Measurements from ENCODE around the gene FCGR2B. TPM values are rescaled to one million over a fixed set of nuclear protein-coding genes. Genes with fewer than 3 reads are reported as not detected.
"Not testable (repeated sequence)": the region's sequence is repeated elsewhere in the genome, so short reads cannot be mapped to it uniquely, and the experiment has no call there.

FCGR2B gene
- total and polyA plus RNA-seq, 2 donors (not counting 1 experiment from before 2014, with no cell fraction given): not detected

GRCh38 chr1:161631076-161631475, 31.9 kb upstream of the FCGR2B start, which contains the start of gene FCGR3B:
Gene FCGR3B, minus strand, starts transcription at chr1:161631176. Its CDS starts 82 bp downstream, at chr1:161631094.
- Histone ChIP-seq H3K4me2 (ENCODE audit: extremely low read depth, insufficient read depth, low read length) (no peak within 1 kb of the TSS), H2AFZ (ENCODE audit: low read length) (no peak within 1 kb of the TSS), H3K9ac (ENCODE audit: insufficient read depth, low read length) (no peak within 1 kb of the TSS), H3K79me2 (ENCODE audit: control insufficient read depth, insufficient read depth, low read length) (no peaks in the 10 kb centered on the region), H3K36me3 (ENCODE audit: control insufficient read depth, insufficient read depth, low read length) (no peaks in the 10 kb centered on the region), H3K27me3 (ENCODE audit: control insufficient read depth, insufficient read depth, low read length) (no peaks in the 10 kb centered on the region), H4K20me1 (ENCODE audit: control insufficient read depth, extremely low read depth, insufficient read depth, low read length) (no peaks in the 10 kb centered on the region), H3K4me3 (replicated peaks in 1 of 4; ENCODE audit: control extremely low read depth in 1 of 4, insufficient read depth in 1 of 4, low read depth in 3 of 4, low read length in 4 of 4) (no peak within 1 kb of the TSS), H3K9me3 (ENCODE audit: control insufficient read depth, insufficient read depth, low read depth, low read length) (no peaks in the 10 kb centered on the region), H3K4me1 (ENCODE audit: control insufficient read depth, extremely low read depth, insufficient read depth, low read length) (no peaks in the 10 kb centered on the region), H3K27ac (ENCODE audit: insufficient read depth, low read length) (no peak within 1 kb of the TSS)
- DNase-seq (ENCODE audit: low read depth in 2 of 2): no peak
- TF ChIP-seq EZH2 (IDR thresholded peaks at IDR 0.05; ENCODE audit: low read length, missing control alignments): no peak
- TF ChIP-seq, protein P1, sequence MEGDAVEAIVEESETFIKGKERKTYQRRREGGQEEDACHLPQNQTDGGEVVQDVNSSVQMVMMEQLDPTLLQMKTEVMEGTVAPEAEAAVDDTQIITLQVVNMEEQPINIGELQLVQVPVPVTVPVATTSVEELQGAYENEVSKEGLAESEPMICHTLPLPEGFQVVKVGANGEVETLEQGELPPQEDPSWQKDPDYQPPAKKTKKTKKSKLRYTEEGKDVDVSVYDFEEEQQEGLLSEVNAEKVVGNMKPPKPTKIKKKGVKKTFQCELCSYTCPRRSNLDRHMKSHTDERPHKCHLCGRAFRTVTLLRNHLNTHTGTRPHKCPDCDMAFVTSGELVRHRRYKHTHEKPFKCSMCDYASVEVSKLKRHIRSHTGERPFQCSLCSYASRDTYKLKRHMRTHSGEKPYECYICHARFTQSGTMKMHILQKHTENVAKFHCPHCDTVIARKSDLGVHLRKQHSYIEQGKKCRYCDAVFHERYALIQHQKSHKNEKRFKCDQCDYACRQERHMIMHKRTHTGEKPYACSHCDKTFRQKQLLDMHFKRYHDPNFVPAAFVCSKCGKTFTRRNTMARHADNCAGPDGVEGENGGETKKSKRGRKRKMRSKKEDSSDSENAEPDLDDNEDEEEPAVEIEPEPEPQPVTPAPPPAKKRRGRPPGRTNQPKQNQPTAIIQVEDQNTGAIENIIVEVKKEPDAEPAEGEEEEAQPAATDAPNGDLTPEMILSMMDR (conservative IDR thresholded peaks at IDR 0.05 in 1 of 2, IDR thresholded peaks at IDR 0.05 in 1 of 2; ENCODE audit: low read depth in 1 of 2, low read length in 2 of 2): no peak

GRCh38 chr1:161634993-161635392, 27.9 kb upstream of the FCGR2B start:
- not testable (repeated sequence) for H3K9ac ChIP-seq (ENCODE audit: insufficient read depth, low read length); H2AFZ ChIP-seq (ENCODE audit: low read length); H3K27me3 ChIP-seq (ENCODE audit: control insufficient read depth, insufficient read depth, low read length); H3K79me2 ChIP-seq (ENCODE audit: control insufficient read depth, insufficient read depth, low read length); H3K4me1 ChIP-seq (ENCODE audit: control insufficient read depth, extremely low read depth, insufficient read depth, low read length); H3K36me3 ChIP-seq (ENCODE audit: control insufficient read depth, insufficient read depth, low read length); DNase-seq (ENCODE audit: low read depth in 2 of 2); H3K4me3 ChIP-seq (replicated peaks in 1 of 4; ENCODE audit: control extremely low read depth in 1 of 4, insufficient read depth in 1 of 4, low read depth in 3 of 4, low read length in 4 of 4); H3K4me2 ChIP-seq (ENCODE audit: extremely low read depth, insufficient read depth, low read length); H3K9me3 ChIP-seq (ENCODE audit: control insufficient read depth, insufficient read depth, low read depth, low read length); H3K27ac ChIP-seq (ENCODE audit: insufficient read depth, low read length); H4K20me1 ChIP-seq (ENCODE audit: control insufficient read depth, extremely low read depth, insufficient read depth, low read length)

DNA sequence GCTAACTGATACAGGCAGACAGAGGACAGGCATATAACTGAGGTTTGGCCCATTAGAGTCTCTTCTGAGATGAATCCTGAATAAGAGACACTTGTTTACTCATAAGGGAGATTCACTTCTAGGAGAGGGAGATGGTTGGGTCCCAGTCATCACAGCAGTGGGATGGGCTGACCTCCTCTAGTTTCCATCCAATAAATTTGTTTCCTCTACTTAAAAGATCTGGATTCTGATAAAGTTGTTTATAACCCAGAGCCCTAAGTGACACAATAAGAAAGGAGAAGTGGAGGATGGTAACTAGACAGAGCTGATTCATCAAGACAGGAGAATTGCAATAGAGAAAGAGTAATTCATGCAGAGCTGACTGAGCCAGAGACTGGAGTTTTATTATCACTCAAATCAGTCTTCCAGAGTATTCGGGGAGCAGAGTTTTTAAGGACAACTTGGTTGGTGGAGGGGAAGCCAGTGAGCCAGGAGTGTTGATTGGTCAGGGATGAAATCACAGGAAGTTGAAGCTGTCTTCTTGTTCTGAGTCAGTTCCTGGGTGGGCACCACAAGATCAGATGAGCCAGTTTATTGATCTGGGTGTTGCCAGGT, 26.7 kb upstream of the FCGR2B start:
- not testable (repeated sequence) for H2AFZ ChIP-seq (ENCODE audit: low read length); H3K4me1 ChIP-seq (ENCODE audit: control insufficient read depth, extremely low read depth, insufficient read depth, low read length); H4K20me1 ChIP-seq (ENCODE audit: control insufficient read depth, extremely low read depth, insufficient read depth, low read length); H3K9me3 ChIP-seq (ENCODE audit: control insufficient read depth, insufficient read depth, low read depth, low read length); H3K27me3 ChIP-seq (ENCODE audit: control insufficient read depth, insufficient read depth, low read length); H3K79me2 ChIP-seq (ENCODE audit: control insufficient read depth, insufficient read depth, low read length); H3K36me3 ChIP-seq (ENCODE audit: control insufficient read depth, insufficient read depth, low read length); H3K27ac ChIP-seq (ENCODE audit: insufficient read depth, low read length); H3K4me3 ChIP-seq (replicated peaks in 1 of 4; ENCODE audit: control extremely low read depth in 1 of 4, insufficient read depth in 1 of 4, low read depth in 3 of 4, low read length in 4 of 4); H3K4me2 ChIP-seq (ENCODE audit: extremely low read depth, insufficient read depth, low read length); H3K9ac ChIP-seq (ENCODE audit: insufficient read depth, low read length)
- peak in 1 of 2 donors; percentile 0 for DNase-seq (ENCODE audit: low read depth in 2 of 2)

DNA sequence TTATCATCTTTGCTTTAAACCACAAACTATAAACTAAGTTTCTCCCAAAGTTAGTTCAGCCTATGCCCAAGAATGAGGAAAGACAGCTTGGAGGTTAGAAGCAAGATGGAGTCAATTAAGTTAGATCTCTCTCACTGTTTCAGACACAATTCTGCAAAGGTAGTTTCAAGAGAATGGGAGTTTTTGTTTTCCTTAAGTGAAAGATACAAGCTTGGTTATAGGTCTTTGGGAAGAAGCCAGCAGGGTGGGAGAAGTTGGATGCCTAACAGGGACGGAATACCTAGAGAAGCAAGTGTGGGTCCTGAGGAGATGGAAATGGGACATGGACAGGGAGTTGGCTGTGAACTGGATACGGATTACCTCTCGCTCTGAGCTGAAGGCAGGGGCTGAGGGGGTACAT, 26.0 kb upstream of the FCGR2B start:
- H3K36me3 ChIP-seq (ENCODE audit: control insufficient read depth, insufficient read depth, low read length); H3K27me3 ChIP-seq (ENCODE audit: control insufficient read depth, insufficient read depth, low read length); H3K4me2 ChIP-seq (ENCODE audit: extremely low read depth, insufficient read depth, low read length); H3K79me2 ChIP-seq (ENCODE audit: control insufficient read depth, insufficient read depth, low read length); H3K4me3 ChIP-seq (replicated peaks in 1 of 4; ENCODE audit: control extremely low read depth in 1 of 4, insufficient read depth in 1 of 4, low read depth in 3 of 4, low read length in 4 of 4); H3K9ac ChIP-seq (ENCODE audit: insufficient read depth, low read length); H3K9me3 ChIP-seq (ENCODE audit: control insufficient read depth, insufficient read depth, low read depth, low read length); H3K4me1 ChIP-seq (ENCODE audit: control insufficient read depth, extremely low read depth, insufficient read depth, low read length); H2AFZ ChIP-seq (ENCODE audit: low read length); DNase-seq (ENCODE audit: low read depth in 2 of 2); H4K20me1 ChIP-seq (ENCODE audit: control insufficient read depth, extremely low read depth, insufficient read depth, low read length); H3K27ac ChIP-seq (ENCODE audit: insufficient read depth, low read length): not testable (repeated sequence)

- not testable (repeated sequence) for H3K4me3 ChIP-seq (replicated peaks in 1 of 4; ENCODE audit: control extremely low read depth in 1 of 4, insufficient read depth in 1 of 4, low read depth in 3 of 4, low read length in 4 of 4); H3K27me3 ChIP-seq (ENCODE audit: control insufficient read depth, insufficient read depth, low read length); H3K4me1 ChIP-seq (ENCODE audit: control insufficient read depth, extremely low read depth, insufficient read depth, low read length); DNase-seq (ENCODE audit: low read depth in 2 of 2); H3K36me3 ChIP-seq (ENCODE audit: control insufficient read depth, insufficient read depth, low read length); H3K79me2 ChIP-seq (ENCODE audit: control insufficient read depth, insufficient read depth, low read length); H3K27ac ChIP-seq (ENCODE audit: insufficient read depth, low read length); H3K9ac ChIP-seq (ENCODE audit: insufficient read depth, low read length); H4K20me1 ChIP-seq (ENCODE audit: control insufficient read depth, extremely low read depth, insufficient read depth, low read length); H2AFZ ChIP-seq (ENCODE audit: low read length); H3K4me2 ChIP-seq (ENCODE audit: extremely low read depth, insufficient read depth, low read length); H3K9me3 ChIP-seq (ENCODE audit: control insufficient read depth, insufficient read depth, low read depth, low read length)
Measured at GRCh38 chr1:161638251-161638993, 24.5 kb upstream of the FCGR2B start.

- not testable (repeated sequence) for H3K9ac ChIP-seq (ENCODE audit: insufficient read depth, low read length); H3K4me2 ChIP-seq (ENCODE audit: extremely low read depth, insufficient read depth, low read length); H4K20me1 ChIP-seq (ENCODE audit: control insufficient read depth, extremely low read depth, insufficient read depth, low read length); H3K79me2 ChIP-seq (ENCODE audit: control insufficient read depth, insufficient read depth, low read length); H3K4me1 ChIP-seq (ENCODE audit: control insufficient read depth, extremely low read depth, insufficient read depth, low read length); H3K36me3 ChIP-seq (ENCODE audit: control insufficient read depth, insufficient read depth, low read length); DNase-seq (ENCODE audit: low read depth in 2 of 2); H3K4me3 ChIP-seq (replicated peaks in 1 of 4; ENCODE audit: control extremely low read depth in 1 of 4, insufficient read depth in 1 of 4, low read depth in 3 of 4, low read length in 4 of 4); H3K9me3 ChIP-seq (ENCODE audit: control insufficient read depth, insufficient read depth, low read depth, low read length); H3K27ac ChIP-seq (ENCODE audit: insufficient read depth, low read length); H2AFZ ChIP-seq (ENCODE audit: low read length); H3K27me3 ChIP-seq (ENCODE audit: control insufficient read depth, insufficient read depth, low read length)
Measured at GRCh38 chr1:161639203-161639602, 23.7 kb upstream of the FCGR2B start.
